Body of pancreas (tissue), 4 donors: ENCODE data around the gene CGNL1.

ENCODE experiments used
- CTCF ChIP-seq, 7 experiments: fragments of 450-650 bp in 4 of 7; fragments of 200-600 bp in 3 of 7; sonication (generic) in 3 of 7; IDR thresholded peaks; one replicate each; pipeline ENCODE4 v1.5.1; 2016 to 2019; ENCODE audit warnings: antibody characterized with exemption in 7 of 7
- POLR2A ChIP-seq, 3 donors: fragments of 450-650 bp; IDR thresholded peaks; one replicate each; pipeline ENCODE4 v1.6.1; 2016; ENCODE audit warnings: antibody characterized with exemption in 3 of 3, mild to moderate bottlenecking in 2 of 3

GRCh38 chr15:57348081-57348480 is 28.2 kb upstream of the CGNL1 start:
- TF ChIP-seq CTCF (IDR thresholded peaks at IDR 0.05) (no peak), POLR2A (IDR thresholded peaks at IDR 0.05) (no peak)
